ENCODE results near the gene ZNF423. TPM values are rescaled to one million over a fixed set of nuclear protein-coding genes. Genes with fewer than 3 reads are reported as not detected.

ZNF423 gene
- total and polyA plus RNA-seq, 2 of the 13 experiments (the other 11 are each of a cell fraction or from before 2014, with no cell fraction given): 0.07 to 0.31 TPM

DNA sequence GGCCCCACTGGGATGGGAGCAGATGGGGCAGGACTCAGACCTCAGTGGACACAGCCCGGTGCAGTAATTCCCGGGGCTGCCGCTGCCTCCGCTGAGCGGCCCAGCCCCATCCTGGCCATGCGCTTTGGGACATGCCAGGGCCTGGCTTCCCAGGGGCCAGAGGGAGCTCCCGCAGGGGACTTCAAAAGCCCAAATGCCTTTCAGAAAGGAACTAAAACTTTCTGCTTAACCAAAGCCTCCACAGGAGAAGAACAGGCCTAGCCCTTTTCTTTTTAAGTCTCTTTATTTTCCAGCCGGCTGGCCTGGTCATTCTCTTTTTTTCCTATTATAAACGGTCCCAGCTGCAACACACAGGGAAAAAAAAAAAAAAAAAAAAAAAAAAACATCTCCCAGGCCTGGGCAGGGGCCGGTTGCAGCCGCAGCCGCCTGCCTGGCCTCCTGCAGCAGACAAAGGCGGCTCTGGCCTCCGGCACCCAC, 10.7 kb upstream of the ZNF423 start:
- FAIRE-seq (no peak), ATAC-seq (peak; percentile 64), DNase-seq (ENCODE audit: low spot score) (no peak)
- Histone ChIP-seq H3K79me2 (ENCODE audit: insufficient read depth, low read length) (no peaks in the 10 kb centered on the region), H3K4me2 (ENCODE audit: low read depth, low read length) (no peak overlapping the region), H3K4me1 (ENCODE audit: insufficient read depth, low read length) (no peaks in the 10 kb centered on the region), H3K9ac (ENCODE audit: insufficient read depth, low read depth, low read length) (no peak overlapping the region), H3K36me3 (replicated peaks in 1 of 2; ENCODE audit: control insufficient read depth in 1 of 2, insufficient read depth in 2 of 2, low read length in 2 of 2) (no peaks in the 10 kb centered on the region), H3K27me3 (ENCODE audit: control insufficient read depth in 1 of 2, insufficient read depth in 2 of 2, low read length in 2 of 2) (peaks cover 12 to 52% of the 10 kb centered on the region in 2 experiments), H3K9me3 (ENCODE audit: low read length) (no peaks in the 10 kb centered on the region), H3K27ac (ENCODE audit: extremely low read length, insufficient read depth, low read length) (no peak overlapping the region), H3K4me3 (replicated peaks in 1 of 3; ENCODE audit: insufficient read depth in 1 of 3, low read depth in 2 of 3, low read length in 3 of 3) (no peak overlapping the region), H2AFZ (ENCODE audit: low read length) (no peak overlapping the region), H4K20me1 (ENCODE audit: insufficient read depth, low read length) (no peaks in the 10 kb centered on the region)
- BruUV-seq (replicated peaks): no TSS peak
- WGBS (ENCODE audit: low lambda C conversion rate): 11% methylated on average over 8 of the region's 14 CpGs
- in situ Hi-C loops (cut with HindIII; ENCODE audit: extremely low pct_ligation_motif_present, low pct_unique_long_range_greater_than_20kb): no loop called here
- POLR2A ChIA-PET: no interaction called here
- intact Hi-C loops (cut with micrococcal nuclease; ENCODE audit: unreplicated experiment): no loop called here
- CTCF ChIA-PET (ENCODE audit: low intra/inter-chr PET ratio, low total read pairs): no interaction called here
- TF ChIP-seq, protein P1, sequence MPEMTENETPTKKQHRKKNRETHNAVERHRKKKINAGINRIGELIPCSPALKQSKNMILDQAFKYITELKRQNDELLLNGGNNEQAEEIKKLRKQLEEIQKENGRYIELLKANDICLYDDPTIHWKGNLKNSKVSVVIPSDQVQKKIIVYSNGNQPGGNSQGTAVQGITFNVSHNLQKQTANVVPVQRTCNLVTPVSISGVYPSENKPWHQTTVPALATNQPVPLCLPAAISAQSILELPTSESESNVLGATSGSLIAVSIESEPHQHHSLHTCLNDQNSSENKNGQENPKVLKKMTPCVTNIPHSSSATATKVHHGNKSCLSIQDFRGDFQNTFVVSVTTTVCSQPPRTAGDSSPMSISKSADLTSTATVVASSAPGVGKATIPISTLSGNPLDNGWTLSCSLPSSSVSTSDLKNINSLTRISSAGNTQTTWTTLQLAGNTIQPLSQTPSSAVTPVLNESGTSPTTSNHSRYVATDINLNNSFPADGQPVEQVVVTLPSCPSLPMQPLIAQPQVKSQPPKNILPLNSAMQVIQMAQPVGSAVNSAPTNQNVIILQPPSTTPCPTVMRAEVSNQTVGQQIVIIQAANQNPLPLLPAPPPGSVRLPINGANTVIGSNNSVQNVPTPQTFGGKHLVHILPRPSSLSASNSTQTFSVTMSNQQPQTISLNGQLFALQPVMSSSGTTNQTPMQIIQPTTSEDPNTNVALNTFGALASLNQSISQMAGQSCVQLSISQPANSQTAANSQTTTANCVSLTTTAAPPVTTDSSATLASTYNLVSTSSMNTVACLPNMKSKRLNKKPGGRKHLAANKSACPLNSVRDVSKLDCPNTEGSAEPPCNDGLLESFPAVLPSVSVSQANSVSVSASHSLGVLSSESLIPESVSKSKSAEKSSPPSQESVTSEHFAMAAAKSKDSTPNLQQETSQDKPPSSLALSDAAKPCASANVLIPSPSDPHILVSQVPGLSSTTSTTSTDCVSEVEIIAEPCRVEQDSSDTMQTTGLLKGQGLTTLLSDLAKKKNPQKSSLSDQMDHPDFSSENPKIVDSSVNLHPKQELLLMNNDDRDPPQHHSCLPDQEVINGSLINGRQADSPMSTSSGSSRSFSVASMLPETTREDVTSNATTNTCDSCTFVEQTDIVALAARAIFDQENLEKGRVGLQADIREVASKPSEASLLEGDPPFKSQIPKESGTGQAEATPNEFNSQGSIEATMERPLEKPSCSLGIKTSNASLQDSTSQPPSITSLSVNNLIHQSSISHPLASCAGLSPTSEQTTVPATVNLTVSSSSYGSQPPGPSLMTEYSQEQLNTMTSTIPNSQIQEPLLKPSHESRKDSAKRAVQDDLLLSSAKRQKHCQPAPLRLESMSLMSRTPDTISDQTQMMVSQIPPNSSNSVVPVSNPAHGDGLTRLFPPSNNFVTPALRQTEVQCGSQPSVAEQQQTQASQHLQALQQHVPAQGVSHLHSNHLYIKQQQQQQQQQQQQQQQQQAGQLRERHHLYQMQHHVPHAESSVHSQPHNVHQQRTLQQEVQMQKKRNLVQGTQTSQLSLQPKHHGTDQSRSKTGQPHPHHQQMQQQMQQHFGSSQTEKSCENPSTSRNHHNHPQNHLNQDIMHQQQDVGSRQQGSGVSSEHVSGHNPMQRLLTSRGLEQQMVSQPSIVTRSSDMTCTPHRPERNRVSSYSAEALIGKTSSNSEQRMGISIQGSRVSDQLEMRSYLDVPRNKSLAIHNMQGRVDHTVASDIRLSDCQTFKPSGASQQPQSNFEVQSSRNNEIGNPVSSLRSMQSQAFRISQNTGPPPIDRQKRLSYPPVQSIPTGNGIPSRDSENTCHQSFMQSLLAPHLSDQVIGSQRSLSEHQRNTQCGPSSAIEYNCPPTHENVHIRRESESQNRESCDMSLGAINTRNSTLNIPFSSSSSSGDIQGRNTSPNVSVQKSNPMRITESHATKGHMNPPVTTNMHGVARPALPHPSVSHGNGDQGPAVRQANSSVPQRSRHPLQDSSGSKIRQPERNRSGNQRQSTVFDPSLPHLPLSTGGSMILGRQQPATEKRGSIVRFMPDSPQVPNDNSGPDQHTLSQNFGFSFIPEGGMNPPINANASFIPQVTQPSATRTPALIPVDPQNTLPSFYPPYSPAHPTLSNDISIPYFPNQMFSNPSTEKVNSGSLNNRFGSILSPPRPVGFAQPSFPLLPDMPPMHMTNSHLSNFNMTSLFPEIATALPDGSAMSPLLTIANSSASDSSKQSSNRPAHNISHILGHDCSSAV (CRISPR knock-in tag; IDR thresholded peaks at IDR 0.05; ENCODE audit: borderline replicate concordance): no peak
- TF ChIP-seq ZNF3 (CRISPR knock-in tag; IDR thresholded peaks at IDR 0.05) (no peak), RBAK (CRISPR knock-in tag; IDR thresholded peaks at IDR 0.05) (no peak), REXO4 (CRISPR knock-in tag; IDR thresholded peaks at IDR 0.05; ENCODE audit: borderline replicate concordance) (no peak), ELF1 (CRISPR knock-in tag; IDR thresholded peaks at IDR 0.05) (no peak), CHCHD3 (CRISPR knock-in tag; IDR thresholded peaks at IDR 0.05) (no peak), ZFX (CRISPR knock-in tag; IDR thresholded peaks at IDR 0.05; ENCODE audit: low read depth) (no peak), SALL2 (CRISPR knock-in tag; IDR thresholded peaks at IDR 0.05) (no peak), ZNF775 (CRISPR knock-in tag; IDR thresholded peaks at IDR 0.05; ENCODE audit: borderline replicate concordance) (no peak)
- TF ChIP-seq, protein P2, sequence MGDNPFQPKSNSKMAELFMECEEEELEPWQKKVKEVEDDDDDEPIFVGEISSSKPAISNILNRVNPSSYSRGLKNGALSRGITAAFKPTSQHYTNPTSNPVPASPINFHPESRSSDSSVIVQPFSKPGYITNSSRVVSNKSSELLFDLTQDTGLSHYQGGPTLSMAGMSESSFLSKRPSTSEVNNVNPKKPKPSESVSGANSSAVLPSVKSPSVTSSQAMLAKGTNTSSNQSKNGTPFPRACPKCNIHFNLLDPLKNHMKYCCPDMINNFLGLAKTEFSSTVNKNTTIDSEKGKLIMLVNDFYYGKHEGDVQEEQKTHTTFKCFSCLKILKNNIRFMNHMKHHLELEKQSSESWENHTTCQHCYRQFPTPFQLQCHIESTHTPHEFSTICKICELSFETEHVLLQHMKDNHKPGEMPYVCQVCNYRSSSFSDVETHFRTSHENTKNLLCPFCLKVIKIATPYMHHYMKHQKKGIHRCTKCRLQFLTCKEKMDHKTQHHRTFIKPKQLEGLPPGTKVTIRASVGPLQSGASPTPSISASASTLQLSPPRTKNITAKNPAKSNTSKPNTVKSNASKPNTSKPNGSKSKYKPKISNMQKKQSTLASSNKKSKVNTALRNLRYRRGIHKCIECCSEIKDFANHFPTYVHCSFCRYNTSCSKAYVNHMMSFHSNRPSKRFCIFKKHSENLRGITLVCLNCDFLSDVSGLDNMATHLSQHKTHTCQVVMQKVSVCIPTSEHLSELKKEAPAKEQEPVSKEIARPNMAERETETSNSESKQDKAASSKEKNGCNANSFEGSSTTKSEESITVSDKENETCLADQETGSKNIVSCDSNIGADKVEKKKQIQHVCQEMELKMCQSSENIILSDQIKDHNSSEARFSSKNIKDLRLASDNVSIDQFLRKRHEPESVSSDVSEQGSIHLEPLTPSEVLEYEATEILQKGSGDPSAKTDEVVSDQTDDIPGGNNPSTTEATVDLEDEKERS (CRISPR knock-in tag; IDR thresholded peaks at IDR 0.05): no peak
- TF ChIP-seq, protein P3, sequence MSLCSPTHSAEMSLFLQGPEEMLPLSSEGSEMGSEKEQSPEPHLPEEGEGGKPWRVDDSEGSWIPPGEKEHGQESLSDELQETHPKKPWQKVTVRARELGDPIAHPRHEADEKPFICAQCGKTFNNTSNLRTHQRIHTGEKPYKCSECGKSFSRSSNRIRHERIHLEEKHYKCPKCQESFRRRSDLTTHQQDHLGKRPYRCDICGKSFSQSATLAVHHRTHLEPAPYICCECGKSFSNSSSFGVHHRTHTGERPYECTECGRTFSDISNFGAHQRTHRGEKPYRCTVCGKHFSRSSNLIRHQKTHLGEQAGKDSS (CRISPR knock-in tag; IDR thresholded peaks at IDR 0.05; ENCODE audit: borderline replicate concordance, low read depth): no peak
- TF ChIP-seq, protein P4, sequence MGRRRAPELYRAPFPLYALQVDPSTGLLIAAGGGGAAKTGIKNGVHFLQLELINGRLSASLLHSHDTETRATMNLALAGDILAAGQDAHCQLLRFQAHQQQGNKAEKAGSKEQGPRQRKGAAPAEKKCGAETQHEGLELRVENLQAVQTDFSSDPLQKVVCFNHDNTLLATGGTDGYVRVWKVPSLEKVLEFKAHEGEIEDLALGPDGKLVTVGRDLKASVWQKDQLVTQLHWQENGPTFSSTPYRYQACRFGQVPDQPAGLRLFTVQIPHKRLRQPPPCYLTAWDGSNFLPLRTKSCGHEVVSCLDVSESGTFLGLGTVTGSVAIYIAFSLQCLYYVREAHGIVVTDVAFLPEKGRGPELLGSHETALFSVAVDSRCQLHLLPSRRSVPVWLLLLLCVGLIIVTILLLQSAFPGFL (CRISPR knock-in tag; IDR thresholded peaks at IDR 0.05): no peak

Measured in HepG2 (cell line).